Stomach smooth muscle (tissue), 2 donors: Measurements from ENCODE around the gene TMEM214.
A peak's percentile ranks its signal among the peaks of the same experiment; 100 is the strongest.

Experiments used
- H3K27ac ChIP-seq: one replicate; pipeline ENCODE4 v1.7.0; 2013; ENCODE audit warnings: mild to moderate bottlenecking, low read length, inconsistent platforms
- H3K27me3 ChIP-seq, 2 donors: one replicate each; pipeline ENCODE4 v1.7.0; 2013; ENCODE audit warnings: low read length in 2 of 2; ENCODE audit not compliant: insufficient read depth in 2 of 2, control insufficient read depth in 1 of 2
- H3K36me3 ChIP-seq, 2 donors: one replicate each; pipeline ENCODE4 v1.7.0; 2013; ENCODE audit warnings: low read length in 2 of 2; ENCODE audit not compliant: control insufficient read depth in 2 of 2, insufficient read depth in 2 of 2
- H3K4me1 ChIP-seq: one replicate; pipeline ENCODE4 v1.7.0; 2013; ENCODE audit warnings: low read length; ENCODE audit not compliant: control insufficient read depth, insufficient read depth
- H3K4me3 ChIP-seq, 2 donors: one replicate each; pipeline ENCODE4 v1.7.0; 2013; ENCODE audit warnings: low read length in 2 of 2
- H3K9ac ChIP-seq, 2 donors: one replicate each; pipeline ENCODE4 v1.7.0; 2013; ENCODE audit warnings: low read length in 2 of 2, mild to moderate bottlenecking in 1 of 2
- H3K9me3 ChIP-seq, 2 donors: one replicate each; pipeline ENCODE4 v1.7.0; 2013; ENCODE audit warnings: low read length in 2 of 2; ENCODE audit not compliant: control insufficient read depth in 2 of 2
- donor health status: healthy.
- donor health status: Pancreatic carcinoma.

TMEM214 gene

GRCh38 chr2:27025281-27025800 is 7.4 kb upstream of the TMEM214 start:
- Histone ChIP-seq H3K4me3 (no peak overlapping the region), H3K36me3 (peaks cover 16 to 26% of the 10 kb centered on the region in 2 donors), H3K9ac (no peak overlapping the region), H3K4me1 (peaks cover 7% of the 10 kb centered on the region), H3K27ac (no peak overlapping the region), H3K27me3 (no peaks in the 10 kb centered on the region), H3K9me3 (no peaks in the 10 kb centered on the region)

DNA sequence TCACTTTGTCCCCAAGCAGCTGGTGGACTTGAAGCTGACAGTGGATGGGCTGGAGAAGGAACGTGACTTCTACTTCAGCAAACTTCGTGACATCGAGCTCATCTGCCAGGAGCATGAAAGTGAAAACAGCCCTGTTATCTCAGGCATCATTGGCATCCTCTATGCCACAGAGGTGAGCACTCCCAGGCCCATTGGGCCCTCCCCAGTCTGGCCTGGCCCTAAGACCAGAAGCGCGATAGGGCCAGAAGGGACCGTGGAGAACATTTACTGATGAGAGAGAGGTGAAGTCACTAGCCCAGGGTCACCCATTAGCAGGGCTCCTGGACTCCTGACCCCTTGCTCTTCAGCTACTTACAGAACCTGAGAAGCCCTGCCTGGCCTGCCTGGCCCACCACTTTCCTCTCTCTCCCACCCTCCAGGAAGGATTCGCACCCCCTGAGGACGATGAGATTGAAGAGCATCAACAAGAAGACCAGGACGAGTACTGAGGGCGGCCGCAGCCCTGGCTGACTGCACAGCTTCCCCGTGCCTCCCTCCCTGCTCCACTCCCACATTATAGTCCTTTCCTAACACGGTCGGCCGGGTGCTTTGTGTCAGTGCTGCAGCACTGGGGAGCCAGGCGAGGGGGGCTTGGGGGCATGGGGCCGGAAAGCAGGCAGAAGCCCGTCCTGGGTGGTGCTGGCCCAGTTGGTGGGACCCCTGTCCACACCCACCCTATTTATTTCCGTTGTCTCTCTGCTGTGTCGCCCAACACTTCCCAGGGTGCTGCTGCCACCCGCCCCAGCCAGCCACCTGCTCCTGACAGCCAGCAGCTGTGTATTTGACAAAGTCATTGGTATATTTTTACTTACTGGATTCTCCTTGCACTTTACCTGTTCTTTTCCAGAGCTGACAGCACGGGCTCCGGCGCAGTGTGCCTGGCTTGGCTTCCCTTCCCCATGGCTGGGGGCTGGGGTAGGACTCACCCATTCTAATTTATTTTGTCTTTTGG is 6.6 kb upstream of the TMEM214 start:
- Histone ChIP-seq H3K36me3 (peaks cover 16 to 26% of the 10 kb centered on the region in 2 donors), H3K9me3 (no peaks in the 10 kb centered on the region), H3K4me3 (no peak overlapping the region), H3K4me1 (peaks cover 2% of the 10 kb centered on the region), H3K27me3 (no peaks in the 10 kb centered on the region), H3K27ac (no peak overlapping the region), H3K9ac (no peak overlapping the region)

- Histone ChIP-seq H3K9ac (no peak overlapping the region), H3K36me3 (peaks cover 14 to 24% of the 10 kb centered on the region in 2 donors), H3K9me3 (no peaks in the 10 kb centered on the region), H3K27me3 (no peaks in the 10 kb centered on the region), H3K4me3 (no peak overlapping the region), H3K27ac (no peak overlapping the region), H3K4me1 (peaks cover 3% of the 10 kb centered on the region)
Observed at GRCh38 chr2:27027211-27027651, 5.5 kb upstream of the TMEM214 start.

DNA sequence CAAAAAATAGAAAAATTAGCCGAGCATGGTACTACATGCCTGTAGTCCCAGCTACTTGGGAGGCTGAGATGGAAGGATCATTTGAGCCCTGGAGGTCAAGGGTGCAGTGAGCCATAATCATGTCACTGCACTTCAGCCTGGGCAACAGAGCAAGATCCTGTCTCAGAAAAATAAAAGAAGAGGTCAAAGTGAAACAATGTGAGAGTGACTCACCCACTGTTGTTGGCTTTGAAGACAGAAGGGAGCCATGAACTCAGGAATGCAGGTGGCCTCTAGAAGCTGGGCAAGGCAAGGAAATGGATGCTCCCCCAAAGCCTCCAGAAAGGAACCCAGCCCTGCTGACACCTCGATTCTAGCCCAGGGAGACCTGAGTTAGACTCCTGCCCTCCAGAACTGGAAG is 3.7 kb upstream of the TMEM214 start:
- Histone ChIP-seq H3K4me3 (no peak overlapping the region), H3K4me1 (peaks cover 13% of the 10 kb centered on the region), H3K27ac (no peak overlapping the region), H3K36me3 (peaks cover 0 to 10% of the 10 kb centered on the region in 2 donors), H3K9me3 (no peaks in the 10 kb centered on the region), H3K9ac (no peak overlapping the region), H3K27me3 (no peaks in the 10 kb centered on the region)

GRCh38 chr2:27033253-27033852 is 588 bp downstream of the TMEM214 start:
- H3K4me1 ChIP-seq = peaks cover 18% of the 10 kb centered on the region
- peak overlapping the region; percentile 62 to 94 for H3K9ac ChIP-seq
- peaks cover 30 to 35% of the 10 kb centered on the region in 2 donors for H3K36me3 ChIP-seq
- no peaks in the 10 kb centered on the region for H3K9me3 ChIP-seq
- no peaks in the 10 kb centered on the region for H3K27me3 ChIP-seq
- peak overlapping the region; percentile 86 to 98 for H3K4me3 ChIP-seq
- peak overlapping the region; percentile 31 for H3K27ac ChIP-seq

GRCh38 chr2:27038012-27038411 is 5.2 kb downstream of the TMEM214 start:
- Histone ChIP-seq H3K36me3 (peaks cover 50 to 62% of the 10 kb centered on the region in 2 donors), H3K27ac (no peak overlapping the region)

GRCh38 chr2:27038631-27039339 is 6.0 kb downstream of the TMEM214 start:
- Histone ChIP-seq H3K36me3 (peaks cover 50 to 62% of the 10 kb centered on the region in 2 donors), H3K9me3 (no peaks in the 10 kb centered on the region), H3K27ac (no peak overlapping the region), H3K4me3 (no peak overlapping the region), H3K9ac (no peak overlapping the region), H3K4me1 (peaks cover 19% of the 10 kb centered on the region), H3K27me3 (no peaks in the 10 kb centered on the region)

More at GRCh38 chr2:27038012-27038411, 5.2 kb downstream of the TMEM214 start:
- H3K9me3 ChIP-seq = no peaks in the 10 kb centered on the region
- no peaks in the 10 kb centered on the region for H3K27me3 ChIP-seq
- peaks cover 26% of the 10 kb centered on the region for H3K4me1 ChIP-seq
- H3K9ac ChIP-seq = no peak overlapping the region
- no peak overlapping the region for H3K4me3 ChIP-seq

- Histone ChIP-seq H3K4me3 (no peak overlapping the region), H3K27me3 (no peaks in the 10 kb centered on the region), H3K36me3 (peaks cover 50 to 62% of the 10 kb centered on the region in 2 donors), H3K4me1 (peaks cover 15% of the 10 kb centered on the region), H3K9me3 (no peaks in the 10 kb centered on the region), H3K9ac (no peak overlapping the region), H3K27ac (no peak overlapping the region)
Observed at GRCh38 chr2:27039426-27039825, 6.7 kb downstream of the TMEM214 start.

DNA sequence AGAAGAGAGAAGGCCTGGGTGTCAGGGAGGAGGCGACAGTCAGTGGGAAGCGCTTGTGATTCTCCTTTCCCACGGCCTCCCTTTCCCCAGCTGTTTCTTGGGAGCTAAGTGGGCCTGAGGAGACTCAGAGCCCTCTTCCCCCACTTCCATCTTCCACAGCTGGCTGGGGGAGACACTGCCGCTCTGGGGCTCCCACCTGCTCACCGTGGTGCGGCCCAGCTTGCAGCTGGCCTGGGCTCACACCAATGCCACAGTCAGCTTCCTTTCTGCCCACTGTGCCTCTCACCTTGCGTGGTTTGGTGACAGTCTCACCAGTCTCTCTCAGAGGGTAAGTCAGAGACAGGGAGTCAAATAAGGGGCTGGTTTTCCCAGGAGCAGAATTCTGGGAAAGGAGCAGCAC is 7.1 kb downstream of the TMEM214 start:
- no peaks in the 10 kb centered on the region for H3K9me3 ChIP-seq
- no peaks in the 10 kb centered on the region for H3K27me3 ChIP-seq
- H3K36me3 ChIP-seq = peaks cover 50 to 62% of the 10 kb centered on the region in 2 donors
- no peak overlapping the region for H3K9ac ChIP-seq
- no peak overlapping the region for H3K27ac ChIP-seq
- no peak overlapping the region for H3K4me3 ChIP-seq
- peaks cover 13% of the 10 kb centered on the region for H3K4me1 ChIP-seq

GRCh38 chr2:27040282-27040681 is 7.5 kb downstream of the TMEM214 start:
- Histone ChIP-seq H3K4me1 (peaks cover 12% of the 10 kb centered on the region), H3K27ac (no peak overlapping the region), H3K9ac (no peak overlapping the region), H3K27me3 (no peaks in the 10 kb centered on the region), H3K4me3 (no peak overlapping the region), H3K9me3 (no peaks in the 10 kb centered on the region), H3K36me3 (peaks cover 50 to 58% of the 10 kb centered on the region in 2 donors)
